Calu3 (cell line): ENCODE data around the gene OOEP. TPM values are rescaled to one million over a fixed set of nuclear protein-coding genes. Genes with fewer than 3 reads are reported as not detected.
A peak's percentile ranks its signal among the peaks of the same experiment; 100 is the strongest.

ENCODE experiments used
- BruUV-seq: library from RNA; stranded (reverse); fragments of 400-500 nt; replicated peaks from 2 replicates; lab custom pipeline; 2021; lab: Mats Ljungman, UMichigan
- CTCF ChIA-PET: fragments of 300-600 bp; sonication (Branson Sonifier 250); formaldehyde crosslinking; loops from one replicate; lab custom pipeline; 2022; ENCODE audit warnings: antibody characterized with exemption; lab: Charles Lee
- DNase-seq: peaks from one replicate; pipeline ENCODE4 v3.0.0; 2022
- H3K27ac Mint-ChIP-seq: one replicate; pipeline ENCODE4 v1.8.0; 2022; ENCODE audit warnings: mixed read lengths; ENCODE audit not compliant: unreplicated experiment
- H3K27me3 Mint-ChIP-seq: one replicate; pipeline ENCODE4 v1.8.0; 2022; ENCODE audit warnings: mixed read lengths; ENCODE audit not compliant: unreplicated experiment
- H3K36me3 Mint-ChIP-seq: one replicate; pipeline ENCODE4 v1.8.0; 2022; ENCODE audit warnings: mild to moderate bottlenecking, moderate library complexity, mixed read lengths; ENCODE audit not compliant: insufficient read depth, unreplicated experiment
- H3K4me1 Mint-ChIP-seq: one replicate; pipeline ENCODE4 v1.8.0; 2022; ENCODE audit warnings: mild to moderate bottlenecking, low read depth, mixed read lengths; ENCODE audit not compliant: unreplicated experiment
- H3K4me3 Mint-ChIP-seq: one replicate; pipeline ENCODE4 v1.8.0; 2022; ENCODE audit warnings: mild to moderate bottlenecking, low read depth, moderate library complexity, mixed read lengths; ENCODE audit not compliant: unreplicated experiment
- H3K9me3 Mint-ChIP-seq: one replicate; pipeline ENCODE4 v1.8.0; 2022; ENCODE audit warnings: low read depth, mixed read lengths; ENCODE audit not compliant: unreplicated experiment
- CTCF ChIP-seq: fragments of 200-600 bp; IDR thresholded peaks from one replicate; pipeline ENCODE4 v1.8.0; 2022; ENCODE audit warnings: antibody characterized with exemption; ENCODE audit not compliant: unreplicated experiment
- intact Hi-C: fragments of 100-400 bp; cut with micrococcal nuclease; formaldehyde crosslinking; loops from one replicate; pipeline ENCODE4 v1.10.0; 2022; ENCODE audit not compliant: unreplicated experiment
- total RNA-seq: library from RNA; stranded (reverse); gene quantifications from 2 replicates; pipeline ENCODE4 v1.2.3, GENCODE V29; 2022

The OOEP gene
- total RNA-seq, 1 experiment from 2014 or later: 7.1 TPM

GRCh38 chr6:73391675-73392074 lies 22.0 kb upstream of the OOEP start:
- no peak overlapping the region for H3K27ac Mint-ChIP-seq
- H3K27me3 Mint-ChIP-seq: no peaks in the 10 kb centered on the region
- BruUV-seq: no TSS peak
- peaks cover 34% of the 10 kb centered on the region for H3K36me3 Mint-ChIP-seq
- intact Hi-C loops: no loop called here
- CTCF ChIA-PET: no interaction called here
- H3K4me3 Mint-ChIP-seq: no peak overlapping the region
- H3K9me3 Mint-ChIP-seq: no peaks in the 10 kb centered on the region
- no peak for DNase-seq
- H3K4me1 Mint-ChIP-seq: peaks cover 15% of the 10 kb centered on the region
- no peak for TF ChIP-seq CTCF

GRCh38 chr6:73389854-73390253 lies 20.2 kb upstream of the OOEP start:
- Mint-ChIP-seq H3K27me3 (no peaks in the 10 kb centered on the region), H3K36me3 (peaks cover 30% of the 10 kb centered on the region), H3K4me1 (peaks cover 15% of the 10 kb centered on the region), H3K27ac (no peak overlapping the region), H3K9me3 (no peaks in the 10 kb centered on the region), H3K4me3 (no peak overlapping the region)
- CTCF ChIA-PET: interaction anchor here (0.7 kb wide), 1 partner anchor 104 kb away, joined by 3 read pairs; no protein-coding TSS in a partner anchor
- intact Hi-C loops: no loop called here
- BruUV-seq: no TSS peak
- DNase-seq: no peak
- TF ChIP-seq CTCF: no peak

- Mint-ChIP-seq H3K36me3 (peaks cover 21% of the 10 kb centered on the region), H3K4me3 (peak overlapping the region; percentile 80), H3K27ac (peak overlapping the region; percentile 90), H3K4me1 (peaks cover 15% of the 10 kb centered on the region), H3K27me3 (no peaks in the 10 kb centered on the region), H3K9me3 (no peaks in the 10 kb centered on the region)
- DNase-seq: peak; percentile 74
- intact Hi-C loops: loop anchor here (1.0 kb wide), 1 partner anchor 103 kb away; no protein-coding TSS in a partner anchor
- CTCF ChIA-PET: interaction anchor here (0.9 to 1.7 kb wide), 3 partner anchors 61 to 265 kb away, joined by 3 to 19 read pairs (median 3); partner anchors contain the start of gene SLC17A5
- TSS peak; percentile 26 for BruUV-seq
- peak; percentile 65 for TF ChIP-seq CTCF
Measured at GRCh38 chr6:73388800-73389512, 19.3 kb upstream of the OOEP start.

GRCh38 chr6:73388433-73388799 lies 18.7 kb upstream of the OOEP start:
- intact Hi-C loops: loop anchor here (1.0 kb wide), 1 partner anchor 102 kb away; no protein-coding TSS in a partner anchor
- TF ChIP-seq CTCF: no peak
- Mint-ChIP-seq H3K4me1 (peaks cover 10% of the 10 kb centered on the region), H3K27me3 (no peaks in the 10 kb centered on the region), H3K36me3 (peaks cover 15% of the 10 kb centered on the region), H3K4me3 (peak overlapping the region; percentile 80), H3K27ac (peak overlapping the region; percentile 90), H3K9me3 (no peaks in the 10 kb centered on the region)
- no TSS peak for BruUV-seq
- CTCF ChIA-PET: interaction anchor here (0.9 to 1.7 kb wide), 3 partner anchors 60 to 265 kb away, joined by 3 to 19 read pairs (median 3); partner anchors contain the start of gene SLC17A5
- DNase-seq: no peak
